PC-9 (cell line): ENCODE results near the gene HNRNPA0. TPM values are rescaled to one million over a fixed set of nuclear protein-coding genes. Genes with fewer than 3 reads are reported as not detected.

Source experiments
- BruUV-seq: library from RNA; stranded (reverse); fragments of 400-500 nt; replicated peaks from 2 replicates; lab custom pipeline; 2021; lab: Mats Ljungman, UMichigan
- CTCF ChIA-PET: fragments of 300-600 bp; sonication (Branson Sonifier 250); formaldehyde crosslinking; loops from one replicate; lab custom pipeline; 2022; ENCODE audit warnings: antibody characterized with exemption; lab: Charles Lee
- POLR2A ChIA-PET: fragments of 300-600 bp; sonication (Branson Sonifier 250); formaldehyde crosslinking; loops from one replicate; lab custom pipeline; 2022; ENCODE audit warnings: antibody characterized with exemption; ENCODE audit not compliant: unreplicated experiment; lab: Charles Lee
- DNase-seq, 2 experiments: peaks; one replicate each; pipeline versions ENCODE4 v3.0.0 to v3.0.0-alpha.2; 2015 to 2022; ENCODE audit warnings: mixed read lengths in 1 of 2
- H2AFZ ChIP-seq: fragments of 200-600 bp; sonication (generic); 2 replicates; pipeline ENCODE4 v1.8.1; 2017; ENCODE audit warnings: antibody characterized with exemption
- H3F3A ChIP-seq: fragments of 200-600 bp; sonication (generic); 2 replicates; pipeline ENCODE4 v1.8.1; 2017; ENCODE audit warnings: antibody characterized with exemption, mild to moderate bottlenecking, low read depth; ENCODE audit not compliant: insufficient read depth
- H3K27ac ChIP-seq: fragments of 200-600 bp; sonication (generic); 2 replicates; pipeline ENCODE4 v1.6.1; 2016; ENCODE audit warnings: mixed run types
- H3K27me3 ChIP-seq: fragments of 200-600 bp; sonication (generic); 2 replicates; pipeline ENCODE4 v1.6.1; 2016; ENCODE audit warnings: low read depth, mixed run types; ENCODE audit not compliant: insufficient read depth
- H3K36me3 ChIP-seq: fragments of 200-600 bp; sonication (generic); 2 replicates; pipeline ENCODE4 v1.6.1; 2016; ENCODE audit warnings: low read depth, mixed run types
- H3K4me1 ChIP-seq: fragments of 200-600 bp; sonication (generic); replicated peaks from 2 replicates; pipeline ENCODE4 v1.6.1; 2016; ENCODE audit warnings: mixed run types; ENCODE audit not compliant: insufficient read depth
- H3K4me2 ChIP-seq: fragments of 200-600 bp; sonication (generic); 2 replicates; pipeline ENCODE4 v1.6.1; 2017; ENCODE audit warnings: mixed run types
- H3K4me3 ChIP-seq: fragments of 200-600 bp; sonication (generic); 2 replicates; pipeline ENCODE4 v1.6.1; 2016; ENCODE audit warnings: mixed run types
- H3K79me2 ChIP-seq: fragments of 200-600 bp; sonication (generic); 2 replicates; pipeline ENCODE4 v1.6.1; 2017; ENCODE audit warnings: low read depth, mixed run types
- H3K9me2 ChIP-seq: fragments of 200-600 bp; sonication (generic); 2 replicates; pipeline ENCODE4 v1.8.1; 2017; ENCODE audit warnings: mild to moderate bottlenecking; ENCODE audit not compliant: insufficient read depth
- H3K9me3 ChIP-seq: fragments of 200-600 bp; sonication (generic); 2 replicates; pipeline ENCODE4 v1.8.1; 2016; ENCODE audit warnings: low read depth; ENCODE audit not compliant: insufficient read depth
- H4K20me1 ChIP-seq: fragments of 200-600 bp; sonication (generic); 2 replicates; pipeline ENCODE4 v1.8.1; 2017; ENCODE audit not compliant: insufficient read depth
- EZH2 ChIP-seq: fragments of 200-600 bp; sonication (generic); IDR thresholded peaks from 2 replicates; pipeline ENCODE4 v1.8.0; 2017; ENCODE audit warnings: antibody characterized with exemption, low read depth
- intact Hi-C: fragments of 100-400 bp; cut with micrococcal nuclease; formaldehyde crosslinking; loops from one replicate; pipeline ENCODE4 v1.10.0; 2022; ENCODE audit not compliant: unreplicated experiment
- total RNA-seq: library from RNA; stranded (reverse); gene quantifications from 2 replicates; pipeline ENCODE4 v1.2.3, GENCODE V29; 2021
- TF ChIP-seq, protein P1 (sequence below): fragments of 200-600 bp; sonication (generic); conservative IDR thresholded peaks from 2 replicates; pipeline ENCODE4 v1.6.1; 2017; ENCODE audit warnings: mixed run types, antibody characterized with exemption, mild to moderate bottlenecking, moderate library complexity

Gene HNRNPA0
- total RNA-seq, 1 experiment from 2014 or later, result 27.8 TPM

GRCh38 chr5:137761566-137761965, 7.4 kb upstream of the HNRNPA0 start:
- no peaks in the 10 kb centered on the region for H4K20me1 ChIP-seq
- H3K79me2 ChIP-seq, result no peaks in the 10 kb centered on the region
- no peak for TF ChIP-seq EZH2
- TF ChIP-seq, protein P1, sequence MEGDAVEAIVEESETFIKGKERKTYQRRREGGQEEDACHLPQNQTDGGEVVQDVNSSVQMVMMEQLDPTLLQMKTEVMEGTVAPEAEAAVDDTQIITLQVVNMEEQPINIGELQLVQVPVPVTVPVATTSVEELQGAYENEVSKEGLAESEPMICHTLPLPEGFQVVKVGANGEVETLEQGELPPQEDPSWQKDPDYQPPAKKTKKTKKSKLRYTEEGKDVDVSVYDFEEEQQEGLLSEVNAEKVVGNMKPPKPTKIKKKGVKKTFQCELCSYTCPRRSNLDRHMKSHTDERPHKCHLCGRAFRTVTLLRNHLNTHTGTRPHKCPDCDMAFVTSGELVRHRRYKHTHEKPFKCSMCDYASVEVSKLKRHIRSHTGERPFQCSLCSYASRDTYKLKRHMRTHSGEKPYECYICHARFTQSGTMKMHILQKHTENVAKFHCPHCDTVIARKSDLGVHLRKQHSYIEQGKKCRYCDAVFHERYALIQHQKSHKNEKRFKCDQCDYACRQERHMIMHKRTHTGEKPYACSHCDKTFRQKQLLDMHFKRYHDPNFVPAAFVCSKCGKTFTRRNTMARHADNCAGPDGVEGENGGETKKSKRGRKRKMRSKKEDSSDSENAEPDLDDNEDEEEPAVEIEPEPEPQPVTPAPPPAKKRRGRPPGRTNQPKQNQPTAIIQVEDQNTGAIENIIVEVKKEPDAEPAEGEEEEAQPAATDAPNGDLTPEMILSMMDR, result no peak
- no peaks in the 10 kb centered on the region for H3K9me3 ChIP-seq
- H2AFZ ChIP-seq, result no peak overlapping the region
- H3K4me3 ChIP-seq, result no peak overlapping the region
- H3K27ac ChIP-seq, result peak overlapping the region; percentile 43
- no peaks in the 10 kb centered on the region for H3K27me3 ChIP-seq
- H3K4me1 ChIP-seq, result peaks cover 48% of the 10 kb centered on the region
- H3K4me2 ChIP-seq, result 0 out of 2 replicates have a peak overlapping the region, but pooled peaks have one; percentile 2
- POLR2A ChIA-PET, result interaction anchor here (0.6 kb wide), 1 partner anchor 575 kb away, joined by 6 read pairs; no protein-coding TSS in a partner anchor
- H3K9me2 ChIP-seq, result no peaks in the 10 kb centered on the region
- intact Hi-C loops, result no loop called here
- no peak for DNase-seq
- no peaks in the 10 kb centered on the region for H3K36me3 ChIP-seq
- no TSS peak for BruUV-seq
- peaks cover 38% of the 10 kb centered on the region for H3F3A ChIP-seq
- CTCF ChIA-PET, result interaction anchor here (1.4 kb wide), 1 partner anchor 10 kb away, joined by 3 read pairs; no protein-coding TSS in a partner anchor

GRCh38 chr5:137760719-137761516, 6.8 kb upstream of the HNRNPA0 start:
- no TSS peak for BruUV-seq
- Histone ChIP-seq H3K27ac (peak overlapping the region; percentile 43), H3K79me2 (no peaks in the 10 kb centered on the region), H3K4me3 (no peak overlapping the region), H3K4me1 (peaks cover 48% of the 10 kb centered on the region), H3K36me3 (no peaks in the 10 kb centered on the region), H3K27me3 (no peaks in the 10 kb centered on the region), H2AFZ (no peak overlapping the region), H3K9me2 (no peaks in the 10 kb centered on the region), H3K4me2 (0 out of 2 replicates have a peak overlapping the region, but pooled peaks have one; percentile 2), H4K20me1 (no peaks in the 10 kb centered on the region), H3F3A (peaks cover 38% of the 10 kb centered on the region), H3K9me3 (no peaks in the 10 kb centered on the region)
- ChIA-PET CTCF (interaction anchor here (1.4 kb wide), 1 partner anchor 10 kb away, joined by 3 read pairs; no protein-coding TSS in a partner anchor), POLR2A (interaction anchor here (0.6 kb wide), 1 partner anchor 576 kb away, joined by 6 read pairs; no protein-coding TSS in a partner anchor)
- DNase-seq, result peak; percentile 49 to 87
- intact Hi-C loops, result no loop called here
- TF ChIP-seq, protein P1, result no peak
- TF ChIP-seq EZH2, result no peak

- H3K9me3 ChIP-seq, result no peaks in the 10 kb centered on the region
- no peaks in the 10 kb centered on the region for H4K20me1 ChIP-seq
- TF ChIP-seq EZH2, result no peak
- TF ChIP-seq, protein P1, result no peak
- no peaks in the 10 kb centered on the region for H3K27me3 ChIP-seq
- H3K4me1 ChIP-seq, result peaks cover 49% of the 10 kb centered on the region
- DNase-seq, result no peak
- intact Hi-C loops, result no loop called here
- 0 out of 2 replicates have a peak overlapping the region, but pooled peaks have one; percentile 2 for H3K4me2 ChIP-seq
- no TSS peak for BruUV-seq
- H3K27ac ChIP-seq, result peak overlapping the region; percentile 43; the same call in 1 of the 2 replicates
- POLR2A ChIA-PET, result interaction anchor here (0.6 kb wide), 1 partner anchor 660 kb away, joined by 3 read pairs; no protein-coding TSS in a partner anchor
- H3K4me3 ChIP-seq, result no peak overlapping the region
- peaks cover 38% of the 10 kb centered on the region for H3F3A ChIP-seq
- H3K79me2 ChIP-seq, result no peaks in the 10 kb centered on the region
- H3K36me3 ChIP-seq, result no peaks in the 10 kb centered on the region
- CTCF ChIA-PET, result interaction anchor here (1.4 kb wide), 1 partner anchor 9 kb away, joined by 3 read pairs; no protein-coding TSS in a partner anchor
- H3K9me2 ChIP-seq, result no peaks in the 10 kb centered on the region
- no peak overlapping the region for H2AFZ ChIP-seq
These were observed 6.1 kb upstream of the HNRNPA0 start for GRCh38 chr5:137760294-137760693.
